Osteocyte (in vitro differentiated cells): ENCODE results near the gene RGL4. TPM values are rescaled to one million over a fixed set of nuclear protein-coding genes. Genes with fewer than 3 reads are reported as not detected.

Experiments used
- DNase-seq: peaks from one replicate; pipeline ENCODE4 v3.0.0; 2021; ENCODE audit warnings: mixed read lengths; ENCODE audit not compliant: unreplicated experiment; ENCODE audit errors: extremely low spot score
- H3K27ac Mint-ChIP-seq: one replicate; pipeline ENCODE4 v1.8.0; 2021; ENCODE audit warnings: mild to moderate bottlenecking, mixed read lengths; ENCODE audit not compliant: unreplicated experiment
- H3K27me3 Mint-ChIP-seq: one replicate; pipeline ENCODE4 v1.8.0; 2021; ENCODE audit warnings: mixed read lengths; ENCODE audit not compliant: unreplicated experiment
- H3K36me3 Mint-ChIP-seq: one replicate; pipeline ENCODE4 v1.8.0; 2021; ENCODE audit warnings: mixed read lengths; ENCODE audit not compliant: unreplicated experiment
- H3K4me1 Mint-ChIP-seq: one replicate; pipeline ENCODE4 v1.8.0; 2021; ENCODE audit warnings: mixed read lengths; ENCODE audit not compliant: unreplicated experiment
- H3K4me3 Mint-ChIP-seq: one replicate; pipeline ENCODE4 v1.8.0; 2021; ENCODE audit warnings: mild to moderate bottlenecking, moderate library complexity, mixed read lengths; ENCODE audit not compliant: unreplicated experiment
- H3K9me3 Mint-ChIP-seq: one replicate; pipeline ENCODE4 v1.8.0; 2021; ENCODE audit warnings: mixed read lengths; ENCODE audit not compliant: unreplicated experiment
- total RNA-seq: library from RNA; stranded (reverse); gene quantifications from 2 replicates; pipeline ENCODE4 v1.2.1, GENCODE V29; 2021
- TF ChIP-seq, protein P1 (sequence below): fragments of 200-600 bp; sonication (generic); IDR thresholded peaks from 2 replicates; pipeline ENCODE4 v1.5.0; 2021; ENCODE audit warnings: antibody characterized with exemption, mild to moderate bottlenecking, moderate library complexity

The RGL4 gene
- total RNA-seq, 1 donor from 2014 or later = not detected

DNA sequence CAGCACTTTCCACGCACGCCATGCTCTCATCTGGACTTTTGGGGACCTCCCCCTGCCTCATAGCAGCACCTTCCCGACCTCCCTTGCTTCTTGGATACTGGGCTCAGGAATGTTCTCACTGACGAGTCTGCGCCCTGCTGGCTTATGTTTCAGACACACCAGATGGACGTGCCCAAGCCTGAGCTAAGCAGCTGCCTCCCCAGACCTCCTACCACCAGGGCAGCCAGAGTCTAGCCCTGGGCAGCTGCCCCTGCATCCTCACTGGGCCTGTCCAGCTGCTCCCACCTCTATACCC, 13.2 kb upstream of the RGL4 start:
- Mint-ChIP-seq H3K4me1 (no peaks in the 10 kb centered on the region), H3K4me3 (no peak overlapping the region), H3K9me3 (no peaks in the 10 kb centered on the region), H3K27me3 (no peaks in the 10 kb centered on the region), H3K36me3 (peaks cover 17% of the 10 kb centered on the region), H3K27ac (no peak overlapping the region)
- TF ChIP-seq, protein P1, sequence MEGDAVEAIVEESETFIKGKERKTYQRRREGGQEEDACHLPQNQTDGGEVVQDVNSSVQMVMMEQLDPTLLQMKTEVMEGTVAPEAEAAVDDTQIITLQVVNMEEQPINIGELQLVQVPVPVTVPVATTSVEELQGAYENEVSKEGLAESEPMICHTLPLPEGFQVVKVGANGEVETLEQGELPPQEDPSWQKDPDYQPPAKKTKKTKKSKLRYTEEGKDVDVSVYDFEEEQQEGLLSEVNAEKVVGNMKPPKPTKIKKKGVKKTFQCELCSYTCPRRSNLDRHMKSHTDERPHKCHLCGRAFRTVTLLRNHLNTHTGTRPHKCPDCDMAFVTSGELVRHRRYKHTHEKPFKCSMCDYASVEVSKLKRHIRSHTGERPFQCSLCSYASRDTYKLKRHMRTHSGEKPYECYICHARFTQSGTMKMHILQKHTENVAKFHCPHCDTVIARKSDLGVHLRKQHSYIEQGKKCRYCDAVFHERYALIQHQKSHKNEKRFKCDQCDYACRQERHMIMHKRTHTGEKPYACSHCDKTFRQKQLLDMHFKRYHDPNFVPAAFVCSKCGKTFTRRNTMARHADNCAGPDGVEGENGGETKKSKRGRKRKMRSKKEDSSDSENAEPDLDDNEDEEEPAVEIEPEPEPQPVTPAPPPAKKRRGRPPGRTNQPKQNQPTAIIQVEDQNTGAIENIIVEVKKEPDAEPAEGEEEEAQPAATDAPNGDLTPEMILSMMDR = no peak
- no peak for DNase-seq

DNA sequence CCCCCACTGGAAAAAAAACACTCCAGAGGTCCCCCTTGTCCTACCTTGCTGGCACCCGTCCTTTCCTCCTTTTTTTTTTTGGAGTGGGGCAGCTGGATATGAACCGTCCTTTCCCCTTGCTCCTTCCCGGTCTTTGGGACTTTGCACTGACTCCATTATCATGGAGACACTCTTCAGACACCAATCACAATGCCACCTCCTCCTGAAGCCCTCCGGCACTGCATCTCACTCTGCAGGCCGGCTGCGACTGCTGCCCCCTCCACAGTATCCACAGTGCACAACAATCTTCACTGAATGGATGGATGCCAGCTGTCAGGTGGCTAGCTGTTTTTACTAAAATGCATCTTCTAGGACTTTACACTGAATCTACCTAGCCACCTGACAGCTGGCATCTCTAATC, 12.7 kb upstream of the RGL4 start:
- Mint-ChIP-seq H3K27ac (no peak overlapping the region), H3K36me3 (peaks cover 20% of the 10 kb centered on the region), H3K27me3 (no peaks in the 10 kb centered on the region), H3K4me3 (no peak overlapping the region), H3K4me1 (no peaks in the 10 kb centered on the region), H3K9me3 (no peaks in the 10 kb centered on the region)
- no peak for DNase-seq
- TF ChIP-seq, protein P1 = no peak

DNA sequence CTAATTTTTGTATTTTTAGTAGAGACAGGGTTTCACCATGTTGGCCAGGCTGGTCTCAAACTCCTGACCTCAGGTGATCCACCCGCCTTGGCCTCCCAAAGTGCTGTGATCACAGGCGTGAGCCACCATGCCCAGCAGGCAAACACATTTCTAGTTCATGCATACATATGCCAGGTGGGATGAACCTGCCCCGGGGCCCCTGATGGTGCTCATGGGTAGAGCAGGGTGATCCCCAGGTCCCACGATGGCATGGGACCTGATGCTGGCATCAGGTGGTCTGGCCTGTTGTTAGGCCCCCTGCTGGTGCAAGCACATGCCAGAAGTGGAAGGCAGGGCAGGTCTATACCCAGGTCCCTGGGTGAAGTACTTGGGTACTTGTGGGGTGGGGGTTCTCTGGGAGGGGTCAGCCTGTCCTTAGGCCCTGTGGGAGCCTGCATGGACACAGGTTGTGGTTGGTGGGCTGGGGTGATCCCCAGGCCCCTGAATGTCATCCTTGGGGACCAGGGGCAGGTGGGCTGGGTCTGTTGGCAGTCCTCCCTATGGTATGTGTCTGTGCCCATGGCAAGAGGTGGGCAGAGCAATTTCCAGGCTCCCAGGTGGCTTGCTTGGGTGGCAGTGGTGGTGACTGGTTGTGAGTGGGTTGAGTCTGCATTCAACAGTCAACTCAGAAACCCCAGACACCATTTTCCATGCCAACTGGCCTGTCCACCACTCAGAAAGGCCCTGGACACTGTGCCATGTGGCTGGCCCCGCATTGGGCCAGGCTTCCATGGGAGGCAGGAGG, 9.6 kb upstream of the RGL4 start:
- no peak overlapping the region for H3K4me3 Mint-ChIP-seq
- H3K36me3 Mint-ChIP-seq = peaks cover 20% of the 10 kb centered on the region
- no peaks in the 10 kb centered on the region for H3K9me3 Mint-ChIP-seq
- TF ChIP-seq, protein P1 = no peak
- H3K27me3 Mint-ChIP-seq = no peaks in the 10 kb centered on the region
- no peak for DNase-seq
- no peak overlapping the region for H3K27ac Mint-ChIP-seq
- no peaks in the 10 kb centered on the region for H3K4me1 Mint-ChIP-seq

- Mint-ChIP-seq H3K36me3 (peaks cover 20% of the 10 kb centered on the region), H3K4me3 (no peak overlapping the region), H3K27ac (no peak overlapping the region), H3K27me3 (no peaks in the 10 kb centered on the region), H3K9me3 (no peaks in the 10 kb centered on the region), H3K4me1 (no peaks in the 10 kb centered on the region)
- TF ChIP-seq, protein P1 = no peak
- no peak for DNase-seq
These were observed 8.7 kb upstream of the RGL4 start for GRCh38 chr22:23682077-23682476.

GRCh38 chr22:23682827-23683355, 7.9 kb upstream of the RGL4 start:
- H3K4me1 Mint-ChIP-seq = no peaks in the 10 kb centered on the region
- no peak overlapping the region for H3K4me3 Mint-ChIP-seq
- H3K9me3 Mint-ChIP-seq = no peaks in the 10 kb centered on the region
- TF ChIP-seq, protein P1 = no peak
- no peaks in the 10 kb centered on the region for H3K27me3 Mint-ChIP-seq
- peaks cover 20% of the 10 kb centered on the region for H3K36me3 Mint-ChIP-seq
- DNase-seq = no peak
- H3K27ac Mint-ChIP-seq = no peak overlapping the region
